ENCODE results near the gene KIF1C. TPM values are rescaled to one million over a fixed set of nuclear protein-coding genes. Genes with fewer than 3 reads are reported as not detected.

The KIF1C gene
- total and polyA plus RNA-seq, 9 of the 15 experiments (the other 6 are each of a cell fraction or from before 2014, with no cell fraction given), result 0.38 to 68.4 (median 25.1) TPM

- TF ChIP-seq ZNF766 (CRISPR knock-in tag; conservative IDR thresholded peaks at IDR 0.05) (0 out of 2 replicates have a peak, but pooled peaks have one; percentile 10), SP2 (IDR thresholded peaks at IDR 0.05; ENCODE audit: extremely low read depth, low read depth, low read length, poor library complexity, severe bottlenecking) (no peak), GTF2E2 (tag; IDR thresholded peaks at IDR 0.05) (no peak), MXD1 (CRISPR knock-in tag; IDR thresholded peaks at IDR 0.05; ENCODE audit: borderline replicate concordance, poor library complexity, severe bottlenecking) (no peak), ETV1 (tag; conservative IDR thresholded peaks at IDR 0.05; ENCODE audit: low read depth) (no peak), ZC3H11A (IDR thresholded peaks at IDR 0.05; ENCODE audit: low read depth, low read length) (no peak), TCF3 (CRISPR knock-in tag; IDR thresholded peaks at IDR 0.05) (no peak), SAFB2 (IDR thresholded peaks at IDR 0.05; ENCODE audit: borderline replicate concordance, low read depth, low read length, severe bottlenecking) (no peak), BRD9 (IDR thresholded peaks at IDR 0.05; ENCODE audit: low read depth, partially characterized antibody) (no peak), USF2 (CRISPR knock-in tag; IDR thresholded peaks at IDR 0.05) (no peak), ELF1 (tag; IDR thresholded peaks at IDR 0.05) (peak; percentile 44; the same call in 1 of the 2 replicates), ESRRA (IDR thresholded peaks at IDR 0.05; ENCODE audit: borderline replicate concordance, low read depth) (no peak), EHMT2 (IDR thresholded peaks at IDR 0.05) (no peak), NFYB (IDR thresholded peaks at IDR 0.05; ENCODE audit: extremely low read depth, insufficient read length) (no peak), SIN3B (IDR thresholded peaks at IDR 0.05; ENCODE audit: low read depth) (0 out of 2 replicates have a peak, but pooled peaks have one; percentile 16), STAT5A (IDR thresholded peaks at IDR 0.05; ENCODE audit: borderline replicate concordance, low read length) (no peak), POLR2AphosphoS5 (IDR thresholded peaks at IDR 0.05; ENCODE audit: control insufficient read depth, insufficient read depth, low read depth, low read length) (no peak), ZNF134 (CRISPR knock-in tag; conservative IDR thresholded peaks at IDR 0.05) (no peak), GATAD2A (IDR thresholded peaks at IDR 0.05) (no peak), ZNF175 (CRISPR knock-in tag; IDR thresholded peaks at IDR 0.05; ENCODE audit: low read depth) (no peak), DNMT1 (IDR thresholded peaks at IDR 0.05) (no peak), CTCF (IDR thresholded peaks at IDR 0.05 in 2 of 3, conservative IDR thresholded peaks at IDR 0.05 in 1 of 3; ENCODE audit: insufficient read depth in 2 of 3, low read depth in 1 of 3, low read length in 3 of 3) (no peak), PTTG1 (tag; IDR thresholded peaks at IDR 0.05; ENCODE audit: low read depth) (no peak), ETS2 (tag; IDR thresholded peaks at IDR 0.05; ENCODE audit: borderline replicate concordance, poor library complexity, severe bottlenecking) (no peak), PHF8 (IDR thresholded peaks at IDR 0.05; ENCODE audit: borderline replicate concordance, low read length) (peak; percentile 47; the same call in 1 of the 2 replicates), ATF1 (CRISPR knock-in tag; IDR thresholded peaks at IDR 0.05) (no peak), ATF1 (tag; IDR thresholded peaks at IDR 0.05) (no peak)
These were observed 429 bp downstream of the KIF1C start (continued) for GRCh38 chr17:4998027-4998731.

All from K562 (cell line).